ENCODE measurements around the gene PREPL.

DNA sequence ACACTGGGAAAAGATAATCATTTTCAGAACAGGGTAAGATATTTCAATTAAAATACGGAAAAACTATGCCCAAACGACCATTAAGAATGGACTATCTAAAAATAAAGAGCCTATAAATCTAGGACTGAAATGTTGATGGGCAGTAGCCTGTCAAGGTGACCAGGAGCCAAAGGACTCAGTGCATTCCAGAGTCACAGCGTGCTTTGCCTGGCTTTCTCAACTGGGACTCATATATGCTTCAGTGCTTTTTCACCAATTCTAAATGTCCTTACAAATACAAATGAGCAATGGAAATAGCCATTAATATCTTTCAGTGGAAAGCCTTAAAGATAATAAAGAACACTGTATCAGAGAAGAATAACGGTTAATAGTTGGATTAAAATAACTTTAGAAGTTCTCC lies 35.4 kb downstream of the PREPL start:
- no peak for TF ChIP-seq BHLHE40 (IDR thresholded peaks at IDR 0.05; ENCODE audit: borderline replicate concordance)
- no peak for TF ChIP-seq FOXM1 (IDR thresholded peaks at IDR 0.05; ENCODE audit: borderline replicate concordance)
- no peak for TF ChIP-seq LEF1 (IDR thresholded peaks at IDR 0.05; ENCODE audit: borderline replicate concordance)
- TF ChIP-seq ELF4 (IDR thresholded peaks at IDR 0.05): no peak
- no peak for TF ChIP-seq SUZ12 (IDR thresholded peaks at IDR 0.05)
- TF ChIP-seq TARDBP (IDR thresholded peaks at IDR 0.05): no peak
- TF ChIP-seq FOXA1 (IDR thresholded peaks at IDR 0.05): no peak
- TF ChIP-seq SP1 (IDR thresholded peaks at IDR 0.05): no peak
- no peak for TF ChIP-seq FOXK2 (IDR thresholded peaks at IDR 0.05)
- no peak for TF ChIP-seq ZNF384 (IDR thresholded peaks at IDR 0.05)
- no peak for TF ChIP-seq ARNT (IDR thresholded peaks at IDR 0.05)
- TF ChIP-seq, protein P1, sequence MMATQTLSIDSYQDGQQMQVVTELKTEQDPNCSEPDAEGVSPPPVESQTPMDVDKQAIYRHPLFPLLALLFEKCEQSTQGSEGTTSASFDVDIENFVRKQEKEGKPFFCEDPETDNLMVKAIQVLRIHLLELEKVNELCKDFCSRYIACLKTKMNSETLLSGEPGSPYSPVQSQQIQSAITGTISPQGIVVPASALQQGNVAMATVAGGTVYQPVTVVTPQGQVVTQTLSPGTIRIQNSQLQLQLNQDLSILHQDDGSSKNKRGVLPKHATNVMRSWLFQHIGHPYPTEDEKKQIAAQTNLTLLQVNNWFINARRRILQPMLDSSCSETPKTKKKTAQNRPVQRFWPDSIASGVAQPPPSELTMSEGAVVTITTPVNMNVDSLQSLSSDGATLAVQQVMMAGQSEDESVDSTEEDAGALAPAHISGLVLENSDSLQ (IDR thresholded peaks at IDR 0.05): no peak
- no peak for TF ChIP-seq HDGF (IDR thresholded peaks at IDR 0.05; ENCODE audit: borderline replicate concordance)

Measured in HEK293T (cell line).